Measurements from ENCODE around the gene IFI27.

IFI27 gene

GRCh38 chr14:94122438-94122837, 11.9 kb downstream of the IFI27 start:
- Histone ChIP-seq H3K4me1 (ENCODE audit: control insufficient read depth, insufficient read depth, low read length) (no peaks in the 10 kb centered on the region), H3K4me3 (ENCODE audit: low read depth, low read length) (no peak overlapping the region), H3K27ac (ENCODE audit: extremely low read depth, low read depth, low read length) (no peak overlapping the region), H3K9me3 (ENCODE audit: control insufficient read depth, insufficient read depth, low read depth, low read length) (no peaks in the 10 kb centered on the region), H3K36me3 (ENCODE audit: control insufficient read depth in 2 of 2, insufficient read depth in 1 of 2, low read length in 2 of 2) (no peaks in the 10 kb centered on the region)
- ChIA-PET CTCF (interaction anchor here (1.0 kb wide), 1 partner anchor 249 kb away, joined by 3 read pairs; no protein-coding TSS in a partner anchor), POLR2A (no interaction called here)
- TF ChIP-seq ZNF16 (tag by site-specific recombination; IDR thresholded peaks at IDR 0.05; ENCODE audit: low read depth) (no peak), ZNF157 (tag by site-specific recombination; IDR thresholded peaks at IDR 0.05) (no peak)
- TF ChIP-seq, protein P1, sequence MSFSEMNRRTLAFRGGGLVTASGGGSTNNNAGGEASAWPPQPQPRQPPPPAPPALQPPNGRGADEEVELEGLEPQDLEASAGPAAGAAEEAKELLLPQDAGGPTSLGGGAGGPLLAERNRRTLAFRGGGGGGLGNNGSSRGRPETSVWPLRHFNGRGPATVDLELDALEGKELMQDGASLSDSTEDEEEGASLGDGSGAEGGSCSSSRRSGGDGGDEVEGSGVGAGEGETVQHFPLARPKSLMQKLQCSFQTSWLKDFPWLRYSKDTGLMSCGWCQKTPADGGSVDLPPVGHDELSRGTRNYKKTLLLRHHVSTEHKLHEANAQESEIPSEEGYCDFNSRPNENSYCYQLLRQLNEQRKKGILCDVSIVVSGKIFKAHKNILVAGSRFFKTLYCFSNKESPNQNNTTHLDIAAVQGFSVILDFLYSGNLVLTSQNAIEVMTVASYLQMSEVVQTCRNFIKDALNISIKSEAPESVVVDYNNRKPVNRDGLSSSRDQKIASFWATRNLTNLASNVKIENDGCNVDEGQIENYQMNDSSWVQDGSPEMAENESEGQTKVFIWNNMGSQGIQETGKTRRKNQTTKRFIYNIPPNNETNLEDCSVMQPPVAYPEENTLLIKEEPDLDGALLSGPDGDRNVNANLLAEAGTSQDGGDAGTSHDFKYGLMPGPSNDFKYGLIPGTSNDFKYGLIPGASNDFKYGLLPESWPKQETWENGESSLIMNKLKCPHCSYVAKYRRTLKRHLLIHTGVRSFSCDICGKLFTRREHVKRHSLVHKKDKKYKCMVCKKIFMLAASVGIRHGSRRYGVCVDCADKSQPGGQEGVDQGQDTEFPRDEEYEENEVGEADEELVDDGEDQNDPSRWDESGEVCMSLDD (tag by site-specific recombination; IDR thresholded peaks at IDR 0.05) = no peak

DNA sequence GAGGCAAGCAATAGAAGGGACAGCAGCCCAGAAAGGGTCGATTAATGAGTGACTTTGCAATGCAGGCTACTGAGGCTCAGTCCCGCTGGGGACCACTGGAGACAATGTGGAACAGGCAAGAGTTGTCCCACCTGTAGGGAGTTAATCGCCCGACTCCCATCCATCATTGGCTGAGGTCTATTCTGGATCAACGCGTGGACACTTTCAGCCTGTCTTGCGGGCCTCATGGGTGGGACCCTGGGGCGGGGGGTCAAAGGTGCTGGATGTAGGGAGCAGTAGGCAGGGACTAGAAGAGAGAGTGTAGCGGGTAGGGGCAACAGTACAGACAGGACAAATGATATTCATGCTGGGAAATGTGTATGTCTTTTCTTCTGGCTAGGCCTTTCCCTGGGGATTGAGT, 12.8 kb downstream of the IFI27 start:
- Histone ChIP-seq H3K36me3 (ENCODE audit: control insufficient read depth in 2 of 2, insufficient read depth in 1 of 2, low read length in 2 of 2) (no peaks in the 10 kb centered on the region), H3K4me3 (ENCODE audit: low read depth, low read length) (no peak overlapping the region), H3K9me3 (ENCODE audit: control insufficient read depth, insufficient read depth, low read depth, low read length) (no peaks in the 10 kb centered on the region), H3K4me1 (ENCODE audit: control insufficient read depth, insufficient read depth, low read length) (no peaks in the 10 kb centered on the region), H3K27ac (ENCODE audit: extremely low read depth, low read depth, low read length) (no peak overlapping the region)
- ChIA-PET CTCF (no interaction called here), POLR2A (no interaction called here)
- TF ChIP-seq ZNF274 (IDR thresholded peaks at IDR 0.05; ENCODE audit: low read length) (no peak), ZNF274 (tag by site-specific recombination; IDR thresholded peaks at IDR 0.05; ENCODE audit: borderline replicate concordance) (no peak)

DNA sequence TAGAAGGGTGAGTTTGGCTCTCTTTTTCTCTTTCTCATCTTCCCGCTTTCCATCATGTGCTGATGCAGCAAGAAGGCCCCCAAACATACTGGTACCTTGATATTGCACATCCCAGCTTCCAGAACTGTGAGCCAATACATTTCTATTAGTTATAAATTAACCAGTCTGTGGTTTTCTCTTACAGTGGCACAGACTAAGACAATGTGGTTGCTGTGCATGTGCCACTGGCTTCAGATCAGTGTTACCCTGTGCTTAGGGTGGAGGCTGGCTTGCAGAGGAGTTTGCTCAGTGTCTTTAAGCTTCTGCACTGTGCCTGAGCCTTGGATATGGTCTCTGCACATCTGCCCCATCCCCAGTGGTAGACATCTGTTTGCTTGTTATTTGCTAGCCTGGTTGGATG, 13.3 kb downstream of the IFI27 start:
- H3K4me3 ChIP-seq (ENCODE audit: low read depth, low read length) = no peak overlapping the region
- no peaks in the 10 kb centered on the region for H3K36me3 ChIP-seq (ENCODE audit: control insufficient read depth in 2 of 2, insufficient read depth in 1 of 2, low read length in 2 of 2)
- no peak overlapping the region for H3K27ac ChIP-seq (ENCODE audit: extremely low read depth, low read depth, low read length)
- no peak for TF ChIP-seq INSM2 (tag by site-specific recombination; IDR thresholded peaks at IDR 0.05)
- TF ChIP-seq ZNF623 (tag by site-specific recombination; IDR thresholded peaks at IDR 0.05) = no peak
- TF ChIP-seq ZNF214 (tag by site-specific recombination; IDR thresholded peaks at IDR 0.05; ENCODE audit: borderline replicate concordance) = no peak
- TF ChIP-seq ZNF776 (tag by site-specific recombination; IDR thresholded peaks at IDR 0.05; ENCODE audit: borderline replicate concordance) = no peak
- TF ChIP-seq TCF7L2 (IDR thresholded peaks at IDR 0.05; ENCODE audit: borderline replicate concordance, low read depth, low read length) = no peak
- TF ChIP-seq, protein P2, sequence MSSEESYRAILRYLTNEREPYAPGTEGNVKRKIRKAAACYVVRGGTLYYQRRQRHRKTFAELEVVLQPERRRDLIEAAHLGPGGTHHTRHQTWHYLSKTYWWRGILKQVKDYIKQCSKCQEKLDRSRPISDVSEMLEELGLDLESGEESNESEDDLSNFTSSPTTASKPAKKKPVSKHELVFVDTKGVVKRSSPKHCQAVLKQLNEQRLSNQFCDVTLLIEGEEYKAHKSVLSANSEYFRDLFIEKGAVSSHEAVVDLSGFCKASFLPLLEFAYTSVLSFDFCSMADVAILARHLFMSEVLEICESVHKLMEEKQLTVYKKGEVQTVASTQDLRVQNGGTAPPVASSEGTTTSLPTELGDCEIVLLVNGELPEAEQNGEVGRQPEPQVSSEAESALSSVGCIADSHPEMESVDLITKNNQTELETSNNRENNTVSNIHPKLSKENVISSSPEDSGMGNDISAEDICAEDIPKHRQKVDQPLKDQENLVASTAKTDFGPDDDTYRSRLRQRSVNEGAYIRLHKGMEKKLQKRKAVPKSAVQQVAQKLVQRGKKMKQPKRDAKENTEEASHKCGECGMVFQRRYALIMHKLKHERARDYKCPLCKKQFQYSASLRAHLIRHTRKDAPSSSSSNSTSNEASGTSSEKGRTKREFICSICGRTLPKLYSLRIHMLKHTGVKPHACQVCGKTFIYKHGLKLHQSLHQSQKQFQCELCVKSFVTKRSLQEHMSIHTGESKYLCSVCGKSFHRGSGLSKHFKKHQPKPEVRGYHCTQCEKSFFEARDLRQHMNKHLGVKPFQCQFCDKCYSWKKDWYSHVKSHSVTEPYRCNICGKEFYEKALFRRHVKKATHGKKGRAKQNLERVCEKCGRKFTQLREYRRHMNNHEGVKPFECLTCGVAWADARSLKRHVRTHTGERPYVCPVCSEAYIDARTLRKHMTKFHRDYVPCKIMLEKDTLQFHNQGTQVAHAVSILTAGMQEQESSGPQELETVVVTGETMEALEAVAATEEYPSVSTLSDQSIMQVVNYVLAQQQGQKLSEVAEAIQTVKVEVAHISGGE (tag by site-specific recombination; conservative IDR thresholded peaks at IDR 0.05; ENCODE audit: low read depth) = no peak
- no peak for TF ChIP-seq ZNF341 (tag by site-specific recombination; IDR thresholded peaks at IDR 0.05; ENCODE audit: low read depth)
- no peak for TF ChIP-seq ZNF302 (tag by site-specific recombination; IDR thresholded peaks at IDR 0.05; ENCODE audit: low read depth)
- TF ChIP-seq ZNF514 (tag by site-specific recombination; IDR thresholded peaks at IDR 0.05) = no peak
- no peak for TF ChIP-seq ZNF747 (tag by site-specific recombination; IDR thresholded peaks at IDR 0.05)
- TF ChIP-seq ZNF138 (tag by site-specific recombination; IDR thresholded peaks at IDR 0.05; ENCODE audit: borderline replicate concordance) = no peak
- H3K9me3 ChIP-seq (ENCODE audit: control insufficient read depth, insufficient read depth, low read depth, low read length) = no peaks in the 10 kb centered on the region
- POLR2A ChIA-PET = no interaction called here
- CTCF ChIA-PET = interaction anchor here (0.6 to 0.7 kb wide), 2 partner anchors 18 to 102 kb away, joined by 3 read pairs; no protein-coding TSS in a partner anchor
- H3K4me1 ChIP-seq (ENCODE audit: control insufficient read depth, insufficient read depth, low read length) = no peaks in the 10 kb centered on the region

Data from HEK293 (cell line).